ENCODE data around the gene PON2.
"Not testable (repeated sequence)": the region's sequence is repeated elsewhere in the genome, so short reads cannot be mapped to it uniquely, and the experiment has no call there.

The PON2 gene

GRCh38 chr7:95467912-95468607 is 33.2 kb upstream of the PON2 start:
- Mint-ChIP-seq H3K27ac (no peak overlapping the region), H3K36me3 (no peaks in the 10 kb centered on the region), H3K4me3 (no peak overlapping the region), H3K27me3 (no peaks in the 10 kb centered on the region), H3K4me1 (peaks cover 8% of the 10 kb centered on the region), H3K9me3 (no peaks in the 10 kb centered on the region)
- ATAC-seq = no peak

GRCh38 chr7:95460653-95461052 is 25.8 kb upstream of the PON2 start:
- not testable (repeated sequence) for H3K4me1 Mint-ChIP-seq, ATAC-seq, H3K27ac Mint-ChIP-seq, H3K4me3 Mint-ChIP-seq
- H3K36me3 Mint-ChIP-seq = peaks cover 22% of the 10 kb centered on the region
- H3K9me3 Mint-ChIP-seq = peaks cover 26% of the 10 kb centered on the region
- H3K27me3 Mint-ChIP-seq = peaks cover 64% of the 10 kb centered on the region

GRCh38 chr7:95457947-95458346 is 23.1 kb upstream of the PON2 start:
- peaks cover 7% of the 10 kb centered on the region for H3K4me1 Mint-ChIP-seq
- H3K9me3 Mint-ChIP-seq = peaks cover 26% of the 10 kb centered on the region
- peaks cover 22% of the 10 kb centered on the region for H3K36me3 Mint-ChIP-seq
- H3K27ac Mint-ChIP-seq = no peak overlapping the region
- no peak for ATAC-seq
- no peak overlapping the region for H3K4me3 Mint-ChIP-seq
- H3K27me3 Mint-ChIP-seq = peaks cover 85% of the 10 kb centered on the region

GRCh38 chr7:95454438-95455045 is 19.7 kb upstream of the PON2 start:
- Mint-ChIP-seq H3K27ac (no peak overlapping the region), H3K4me3 (no peak overlapping the region), H3K36me3 (peaks cover 8% of the 10 kb centered on the region), H3K9me3 (peaks cover 10% of the 10 kb centered on the region), H3K27me3 (peaks cover 76% of the 10 kb centered on the region), H3K4me1 (peaks cover 7% of the 10 kb centered on the region)
- peak; percentile 41 for ATAC-seq

GRCh38 chr7:95446618-95447017 is 11.8 kb upstream of the PON2 start:
- no peak for ATAC-seq
- no peaks in the 10 kb centered on the region for H3K9me3 Mint-ChIP-seq
- no peak overlapping the region for H3K27ac Mint-ChIP-seq
- H3K27me3 Mint-ChIP-seq = peaks cover 13% of the 10 kb centered on the region
- H3K4me1 Mint-ChIP-seq = no peaks in the 10 kb centered on the region
- no peaks in the 10 kb centered on the region for H3K36me3 Mint-ChIP-seq
- H3K4me3 Mint-ChIP-seq = no peak overlapping the region

- H3K4me1 Mint-ChIP-seq = no peaks in the 10 kb centered on the region
- ATAC-seq = no peak
- no peaks in the 10 kb centered on the region for H3K9me3 Mint-ChIP-seq
- H3K4me3 Mint-ChIP-seq = no peak overlapping the region
- H3K27me3 Mint-ChIP-seq = peaks cover 6% of the 10 kb centered on the region
- H3K27ac Mint-ChIP-seq = no peak overlapping the region
- H3K36me3 Mint-ChIP-seq = no peaks in the 10 kb centered on the region
Observed at GRCh38 chr7:95444796-95445195, 10.0 kb upstream of the PON2 start.

GRCh38 chr7:95441042-95441823 is 6.4 kb upstream of the PON2 start:
- Mint-ChIP-seq H3K4me1 (no peaks in the 10 kb centered on the region), H3K27me3 (peaks cover 6% of the 10 kb centered on the region), H3K4me3 (no peak overlapping the region), H3K9me3 (no peaks in the 10 kb centered on the region), H3K27ac (no peak overlapping the region), H3K36me3 (no peaks in the 10 kb centered on the region)
- ATAC-seq = no peak

GRCh38 chr7:95440394-95441038 is 5.7 kb upstream of the PON2 start:
- H3K9me3 Mint-ChIP-seq = no peaks in the 10 kb centered on the region
- H3K27ac Mint-ChIP-seq = no peak overlapping the region
- no peak overlapping the region for H3K4me3 Mint-ChIP-seq
- no peak for ATAC-seq
- H3K4me1 Mint-ChIP-seq = peaks cover 4% of the 10 kb centered on the region
- H3K27me3 Mint-ChIP-seq = peaks cover 6% of the 10 kb centered on the region
- no peaks in the 10 kb centered on the region for H3K36me3 Mint-ChIP-seq

GRCh38 chr7:95436407-95436806 is 1.6 kb upstream of the PON2 start:
- peaks cover 5% of the 10 kb centered on the region for H3K36me3 Mint-ChIP-seq
- peaks cover 18% of the 10 kb centered on the region for H3K4me1 Mint-ChIP-seq
- no peaks in the 10 kb centered on the region for H3K9me3 Mint-ChIP-seq
- H3K27me3 Mint-ChIP-seq = no peaks in the 10 kb centered on the region
- no peak overlapping the region for H3K4me3 Mint-ChIP-seq
- no peak for ATAC-seq
- no peak overlapping the region for H3K27ac Mint-ChIP-seq

GRCh38 chr7:95435422-95435780 is 573 bp upstream of the PON2 start:
- Mint-ChIP-seq H3K4me3 (peak overlapping the region; percentile 75), H3K36me3 (peaks cover 5% of the 10 kb centered on the region), H3K4me1 (peaks cover 18% of the 10 kb centered on the region), H3K27me3 (no peaks in the 10 kb centered on the region), H3K27ac (peak overlapping the region; percentile 40), H3K9me3 (no peaks in the 10 kb centered on the region)
- no peak for ATAC-seq

GRCh38 chr7:95433952-95434556 is 774 bp downstream of the PON2 start:
- ATAC-seq = no peak
- H3K9me3 Mint-ChIP-seq = no peaks in the 10 kb centered on the region
- H3K27me3 Mint-ChIP-seq = no peaks in the 10 kb centered on the region
- H3K4me1 Mint-ChIP-seq = peaks cover 18% of the 10 kb centered on the region
- peak overlapping the region; percentile 40 for H3K27ac Mint-ChIP-seq
- peaks cover 11% of the 10 kb centered on the region for H3K36me3 Mint-ChIP-seq
- peak overlapping the region; percentile 75 for H3K4me3 Mint-ChIP-seq

GRCh38 chr7:95433129-95433528 is 1.7 kb downstream of the PON2 start:
- Mint-ChIP-seq H3K36me3 (peaks cover 12% of the 10 kb centered on the region), H3K4me1 (peaks cover 18% of the 10 kb centered on the region), H3K27ac (no peak overlapping the region), H3K27me3 (no peaks in the 10 kb centered on the region), H3K9me3 (no peaks in the 10 kb centered on the region), H3K4me3 (no peak overlapping the region)
- no peak for ATAC-seq

- Mint-ChIP-seq H3K4me1 (peaks cover 18% of the 10 kb centered on the region), H3K27ac (no peak overlapping the region), H3K36me3 (peaks cover 12% of the 10 kb centered on the region), H3K27me3 (no peaks in the 10 kb centered on the region), H3K9me3 (no peaks in the 10 kb centered on the region), H3K4me3 (no peak overlapping the region)
- ATAC-seq = no peak
Observed at GRCh38 chr7:95432606-95433005, 2.2 kb downstream of the PON2 start.

- H3K4me1 Mint-ChIP-seq = peaks cover 18% of the 10 kb centered on the region
- no peaks in the 10 kb centered on the region for H3K9me3 Mint-ChIP-seq
- no peak for ATAC-seq
- H3K27ac Mint-ChIP-seq = no peak overlapping the region
- no peaks in the 10 kb centered on the region for H3K27me3 Mint-ChIP-seq
- peaks cover 12% of the 10 kb centered on the region for H3K36me3 Mint-ChIP-seq
- no peak overlapping the region for H3K4me3 Mint-ChIP-seq
Observed at GRCh38 chr7:95430864-95431263, 4.0 kb downstream of the PON2 start.
